Activated naive CD4-positive, alpha-beta T cell treated with anti-CD3 and anti-CD28 coated beads, Interleukin-2, amount 50 U/mL, for 16 hours (primary cell): ENCODE data around the gene LRBA.
A peak's percentile ranks its signal among the peaks of the same experiment; 100 is the strongest.

Experiments
- DNase-seq: peaks from one replicate; pipeline ENCODE4 v3.0.0-alpha.2; 2020

LRBA gene

DNA sequence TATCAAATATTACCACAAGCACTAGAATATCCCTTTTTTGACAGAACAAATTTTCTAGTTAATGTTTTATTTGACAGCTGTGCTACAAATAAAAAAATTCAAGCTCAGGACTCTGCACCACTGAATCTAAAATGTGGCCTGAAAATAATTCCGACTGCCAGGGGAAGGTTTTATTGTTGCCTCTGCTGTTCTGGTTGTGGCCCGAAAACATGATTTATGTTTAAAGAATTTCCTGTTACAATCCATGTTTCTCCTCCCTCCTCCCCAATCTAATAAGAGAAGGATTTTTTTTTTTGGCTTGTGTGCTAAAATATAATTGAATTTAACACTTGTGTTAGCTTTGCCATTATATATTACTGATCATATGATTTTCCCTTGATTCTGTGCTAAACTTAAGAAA, 709.1 kb downstream of the LRBA start:
- DNase-seq = no peak

DNA sequence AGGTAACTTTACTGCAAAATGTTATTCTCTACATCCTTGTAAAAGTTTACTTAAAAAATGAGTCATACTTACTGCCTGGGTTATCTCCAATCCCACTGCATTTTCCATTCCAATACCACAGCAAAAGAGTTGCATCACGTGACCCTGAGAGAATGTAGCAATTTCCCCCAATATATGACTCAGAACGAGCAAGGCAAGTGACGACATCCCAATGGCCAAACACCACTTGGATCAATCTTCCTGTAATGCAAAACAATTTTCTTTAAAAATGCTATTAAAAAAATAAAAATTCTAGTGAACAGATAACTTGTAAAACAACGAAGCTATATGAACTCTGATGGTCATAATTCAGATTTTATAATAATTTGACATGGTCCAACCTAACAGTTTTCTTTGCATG, 712.5 kb downstream of the LRBA start:
- DNase-seq = peak; percentile 41

DNA sequence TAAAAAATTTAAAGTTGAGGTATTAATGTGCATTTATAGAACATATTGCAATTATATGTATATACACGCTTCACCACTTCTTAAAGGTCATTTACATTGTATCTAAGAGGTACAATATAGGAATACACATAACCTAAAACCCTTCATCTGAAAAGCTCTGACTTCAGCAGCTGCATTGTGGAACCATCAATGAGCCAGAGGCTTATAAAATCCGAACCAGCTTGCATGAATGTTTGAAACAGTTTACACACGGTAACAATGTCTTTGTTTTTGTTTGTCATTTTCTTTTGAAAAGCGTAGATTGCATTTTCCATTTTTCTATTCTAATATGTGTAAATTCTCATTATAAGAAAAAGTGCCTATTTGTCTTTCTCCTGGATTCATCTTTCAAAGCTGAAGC, 715.3 kb downstream of the LRBA start:
- no peak for DNase-seq

DNA sequence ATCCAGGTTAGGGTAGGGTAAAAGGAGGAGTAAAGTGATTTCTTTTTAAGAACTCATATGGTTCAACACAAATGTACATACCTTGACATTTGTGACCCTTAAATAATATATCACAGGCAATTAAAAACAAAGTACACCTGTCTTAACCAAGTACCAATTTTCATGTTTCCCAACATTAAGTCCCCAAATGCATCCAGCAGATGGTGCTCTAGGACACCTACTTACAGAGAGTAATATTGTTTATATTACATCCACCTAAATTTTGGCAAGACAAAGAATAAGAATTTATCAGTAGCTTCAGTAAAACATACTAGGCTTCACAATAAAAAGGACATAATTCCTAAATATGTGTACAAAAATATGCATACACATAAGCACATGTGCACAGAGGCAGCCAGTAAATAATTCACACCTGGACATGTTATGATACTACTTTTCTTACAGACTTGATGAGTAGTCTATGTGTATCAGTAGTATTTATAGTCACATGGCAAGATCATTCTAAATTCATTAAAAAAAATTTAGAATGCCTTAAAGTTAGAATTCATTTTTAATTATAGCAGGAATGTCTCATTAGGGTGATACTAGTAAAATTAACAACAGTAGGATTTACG, 717.1 kb downstream of the LRBA start:
- DNase-seq = peak; percentile 38

DNA sequence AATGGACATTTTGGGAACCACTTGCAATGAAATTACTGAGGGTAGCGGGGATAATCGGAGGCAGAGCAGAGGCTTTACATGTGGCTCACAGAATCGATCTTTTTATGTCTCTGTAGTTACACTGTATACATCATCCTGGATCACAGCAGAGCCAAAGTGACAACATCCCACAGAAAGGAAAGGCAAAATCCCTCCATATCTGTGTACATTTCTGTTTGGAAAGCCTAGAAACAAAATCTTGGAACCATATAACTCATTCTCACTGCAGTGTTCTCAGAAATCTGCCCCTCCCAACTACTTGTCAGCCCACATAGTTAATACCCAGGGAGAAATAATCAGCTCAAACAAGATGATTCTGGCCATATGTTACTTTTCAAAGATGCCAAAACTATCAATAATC, 725.2 kb downstream of the LRBA start:
- DNase-seq = no peak

DNA sequence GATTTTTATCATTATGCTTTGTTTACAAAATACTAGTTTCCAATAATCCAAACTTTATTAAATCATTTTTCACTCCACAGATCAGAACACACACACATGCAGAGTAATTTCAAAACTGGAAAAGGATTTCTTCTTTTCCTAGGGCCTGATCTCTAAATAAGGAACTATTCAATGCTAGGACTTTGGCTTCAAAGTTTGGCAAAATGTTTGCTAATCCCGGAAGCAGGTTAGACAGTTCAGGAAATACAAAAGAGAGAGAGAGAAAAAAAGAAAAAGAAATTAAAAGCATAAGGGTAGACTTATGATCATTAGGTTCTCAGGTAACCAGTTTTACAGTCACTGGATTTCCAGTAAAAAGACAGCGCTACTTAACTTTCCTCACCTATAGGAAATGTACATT, 725.9 kb downstream of the LRBA start:
- no peak for DNase-seq

DNA sequence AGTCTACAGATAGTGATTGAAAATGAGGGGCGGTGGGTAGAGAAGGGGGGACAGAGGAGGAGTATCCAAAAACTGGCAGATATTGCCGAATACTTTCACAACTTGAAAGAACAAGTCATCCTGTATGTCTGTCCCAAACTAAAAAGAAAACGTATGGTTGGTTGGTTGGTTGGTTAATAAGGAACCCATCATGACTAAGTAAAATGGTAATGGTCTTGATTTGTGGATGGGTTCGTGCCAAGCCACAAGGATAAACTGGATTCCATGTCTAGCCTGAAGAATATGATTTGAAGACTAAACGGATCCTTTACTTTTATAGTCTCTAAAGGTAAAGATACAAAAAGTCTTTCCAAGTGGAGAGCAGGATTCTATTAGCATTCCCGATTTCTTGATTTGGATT, 728.4 kb downstream of the LRBA start:
- DNase-seq = no peak

DNA sequence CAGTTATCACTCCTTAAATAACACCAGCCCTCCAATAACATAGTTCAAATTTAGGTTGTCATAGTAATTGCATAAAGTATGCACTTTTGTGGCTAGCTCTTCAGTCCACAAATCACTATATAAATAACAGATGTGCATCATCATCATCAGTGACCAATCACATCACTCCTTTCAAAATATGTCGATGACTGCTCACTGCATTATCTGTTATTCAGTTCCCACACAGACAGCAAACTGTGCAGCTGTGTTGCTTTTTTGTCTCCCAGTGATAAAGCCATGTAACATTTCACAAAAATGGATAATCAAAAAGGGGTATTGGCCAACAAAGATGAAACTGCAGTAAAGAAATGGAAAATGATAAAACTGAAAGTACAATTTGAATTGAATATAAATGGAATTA, 731.4 kb downstream of the LRBA start:
- no peak for DNase-seq

DNA sequence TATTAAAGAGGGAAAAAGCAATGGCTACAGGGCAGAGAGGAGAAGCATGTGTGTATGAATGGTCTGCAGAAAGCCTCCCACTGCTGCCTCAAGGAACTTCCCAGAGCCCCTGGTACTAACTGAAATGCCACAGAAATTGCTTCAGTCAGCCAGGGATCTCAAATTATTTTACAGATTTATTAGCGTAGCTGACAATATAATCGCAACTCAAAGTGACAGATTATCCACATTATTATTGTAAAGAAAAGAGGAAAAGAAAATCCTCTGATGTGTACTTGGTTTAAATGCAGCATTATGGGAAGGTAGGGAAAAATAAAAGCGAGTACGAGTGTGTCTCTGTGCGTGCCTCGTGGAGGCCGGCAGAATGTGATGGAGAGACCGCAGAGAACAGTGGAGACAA, 734.1 kb downstream of the LRBA start:
- no peak for DNase-seq

DNA sequence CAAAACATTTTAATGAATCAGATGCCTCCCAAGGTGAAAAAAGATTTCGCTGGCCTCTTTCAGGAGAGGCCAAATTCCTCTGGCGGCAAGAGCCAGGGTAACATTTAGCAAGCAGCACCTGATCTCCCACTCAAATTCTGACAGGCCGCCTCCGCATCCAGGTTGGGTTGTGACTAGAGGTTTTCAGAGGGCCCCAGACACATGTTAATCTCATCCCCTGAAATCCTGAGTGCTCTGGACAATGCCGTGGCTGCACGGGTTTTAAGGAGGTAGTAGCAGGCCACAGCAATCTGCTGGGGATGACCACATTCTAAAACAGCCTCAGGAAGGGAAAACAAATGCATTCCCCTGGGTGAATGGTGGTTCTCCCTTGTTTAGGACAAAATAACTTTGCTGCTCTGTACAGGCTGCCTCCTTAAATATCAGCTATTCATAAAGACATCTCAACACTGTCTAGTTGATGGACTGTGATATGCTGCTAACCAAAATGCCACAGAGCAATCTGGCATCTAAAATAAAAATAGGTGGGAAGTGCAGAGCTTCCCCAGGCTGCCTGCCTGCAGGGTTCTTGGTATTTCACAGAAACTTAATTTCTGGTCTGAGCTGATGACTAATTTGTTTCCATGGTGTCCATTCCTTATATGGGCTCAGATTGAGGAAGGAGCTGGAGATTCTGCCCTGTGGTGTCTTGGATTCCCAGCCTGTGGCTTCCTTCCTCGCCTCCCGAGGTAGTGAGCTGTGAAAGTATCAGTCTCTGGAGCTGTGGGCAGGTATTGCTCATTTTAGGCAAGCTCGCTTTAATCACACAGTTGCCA, 734.8 kb downstream of the LRBA start:
- no peak for DNase-seq

DNA sequence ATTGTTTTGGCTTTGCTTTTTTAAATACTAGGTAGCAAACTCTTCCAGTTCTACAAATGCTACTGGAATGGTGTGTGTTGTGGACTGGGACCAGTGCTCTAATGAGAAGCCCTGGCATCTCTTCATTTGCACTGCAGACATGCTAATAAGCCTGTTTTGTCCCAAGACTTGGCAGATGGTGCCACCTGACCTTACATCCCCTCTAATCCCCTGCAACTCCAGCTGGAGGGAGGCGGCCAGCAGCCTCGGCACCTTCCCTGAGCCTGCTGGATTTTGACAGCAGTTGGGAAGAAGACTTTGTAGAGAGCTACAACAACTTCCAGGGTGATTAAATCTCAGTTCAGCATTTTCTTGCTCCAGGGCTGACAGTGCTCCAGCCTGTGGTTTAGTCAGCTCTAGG, 736.9 kb downstream of the LRBA start:
- DNase-seq = no peak

DNA sequence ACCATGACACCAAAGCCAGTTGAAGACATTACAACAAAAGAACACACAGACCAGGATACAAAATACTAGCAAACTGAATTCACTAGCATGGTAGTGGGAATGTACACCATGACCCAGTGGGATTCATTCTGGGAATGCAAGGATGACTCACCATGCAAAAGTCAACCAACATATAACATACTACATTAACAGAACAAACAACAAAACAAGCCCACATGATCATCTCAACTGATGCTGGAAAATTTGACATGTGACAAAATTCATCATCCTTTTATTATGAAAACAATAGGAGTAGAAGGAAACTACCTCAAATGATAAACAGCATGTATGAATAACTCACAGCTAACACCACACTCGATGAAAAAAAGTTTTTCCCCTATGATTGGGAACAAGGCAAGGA, 746.6 kb downstream of the LRBA start:
- no peak for DNase-seq

DNA sequence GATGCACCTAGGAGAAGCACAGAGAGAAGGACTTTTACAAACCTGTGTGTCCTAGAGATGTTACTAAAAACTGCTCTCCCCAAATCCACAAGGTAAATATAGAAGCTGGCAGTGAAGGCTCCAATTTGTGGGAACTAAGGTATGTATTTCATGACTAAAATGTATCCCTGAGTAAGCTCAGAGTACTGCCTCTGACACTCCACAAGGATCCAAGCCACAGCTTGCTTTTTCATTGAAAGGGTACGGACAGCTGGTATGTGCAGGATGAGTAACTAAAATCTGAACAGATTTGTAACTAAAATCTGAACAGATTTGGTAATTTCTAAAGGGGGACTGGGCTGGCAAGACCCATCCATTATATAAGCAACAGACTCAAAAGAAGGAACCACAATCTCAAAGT, 749.3 kb downstream of the LRBA start:
- DNase-seq = no peak

DNA sequence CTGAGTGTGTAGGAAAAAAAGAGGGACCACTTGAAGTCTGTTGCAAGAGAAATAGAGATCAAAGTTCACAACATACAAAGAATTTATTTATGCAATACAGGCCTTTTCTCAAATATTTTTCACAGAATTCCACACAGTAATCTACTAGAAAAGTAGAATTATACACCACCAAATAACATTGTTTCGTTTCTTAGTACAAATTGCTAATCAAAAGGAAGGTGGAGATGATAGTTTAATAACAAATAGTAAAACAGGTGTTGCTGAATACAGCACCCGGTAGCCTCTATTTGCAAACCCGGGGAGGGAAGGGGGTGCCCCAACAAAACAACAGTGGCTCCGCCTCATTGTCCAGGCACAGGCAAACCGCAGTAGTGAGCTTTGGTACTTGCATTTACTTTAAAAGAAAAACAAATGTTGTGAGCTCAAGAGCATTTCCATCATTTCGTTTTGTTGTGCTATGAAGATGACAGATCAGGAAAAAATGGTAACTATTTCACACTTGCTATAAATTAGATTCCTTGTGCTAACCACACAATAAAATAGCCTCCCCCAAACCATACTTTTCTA, 750.4 kb downstream of the LRBA start:
- no peak for DNase-seq

DNA sequence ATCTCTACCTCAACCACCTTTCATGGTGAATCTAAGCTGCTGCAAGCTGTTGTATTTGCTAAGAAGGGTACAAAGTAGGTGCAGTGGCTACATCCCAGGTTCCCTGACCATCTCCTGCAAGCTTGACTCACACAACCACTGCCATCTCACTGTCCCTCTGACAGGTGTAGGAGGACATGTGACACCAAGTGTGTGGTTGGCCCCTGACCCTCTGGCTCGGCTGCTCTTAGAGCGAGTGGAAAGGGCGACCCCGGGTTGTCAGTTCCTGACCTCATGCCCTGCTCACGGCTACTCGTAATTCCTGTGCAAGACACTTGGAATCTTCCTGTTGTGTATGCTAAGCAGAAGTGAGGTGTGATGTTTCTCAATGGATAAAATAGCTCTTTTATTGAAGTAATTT, 752.5 kb downstream of the LRBA start:
- DNase-seq = no peak

DNA sequence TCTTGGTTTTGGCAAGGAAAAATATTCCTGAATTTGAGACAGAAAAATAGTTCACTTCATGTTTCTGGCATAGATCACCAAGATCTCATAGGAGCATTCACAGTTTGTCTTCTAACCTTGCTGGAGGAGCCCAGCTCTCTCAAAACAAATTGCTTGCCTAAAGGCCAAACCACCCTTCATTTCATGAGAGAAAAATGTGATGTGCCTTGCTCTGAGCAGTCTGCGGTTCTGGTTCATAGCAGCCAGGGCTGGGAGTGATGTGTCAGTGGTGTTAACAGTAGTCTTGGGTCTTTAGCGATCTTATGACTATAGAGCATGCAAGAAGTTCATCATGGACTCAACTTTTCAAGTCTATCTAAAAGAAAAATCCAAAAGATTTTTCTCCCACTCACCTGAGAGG, 753.5 kb downstream of the LRBA start:
- DNase-seq = no peak

DNA sequence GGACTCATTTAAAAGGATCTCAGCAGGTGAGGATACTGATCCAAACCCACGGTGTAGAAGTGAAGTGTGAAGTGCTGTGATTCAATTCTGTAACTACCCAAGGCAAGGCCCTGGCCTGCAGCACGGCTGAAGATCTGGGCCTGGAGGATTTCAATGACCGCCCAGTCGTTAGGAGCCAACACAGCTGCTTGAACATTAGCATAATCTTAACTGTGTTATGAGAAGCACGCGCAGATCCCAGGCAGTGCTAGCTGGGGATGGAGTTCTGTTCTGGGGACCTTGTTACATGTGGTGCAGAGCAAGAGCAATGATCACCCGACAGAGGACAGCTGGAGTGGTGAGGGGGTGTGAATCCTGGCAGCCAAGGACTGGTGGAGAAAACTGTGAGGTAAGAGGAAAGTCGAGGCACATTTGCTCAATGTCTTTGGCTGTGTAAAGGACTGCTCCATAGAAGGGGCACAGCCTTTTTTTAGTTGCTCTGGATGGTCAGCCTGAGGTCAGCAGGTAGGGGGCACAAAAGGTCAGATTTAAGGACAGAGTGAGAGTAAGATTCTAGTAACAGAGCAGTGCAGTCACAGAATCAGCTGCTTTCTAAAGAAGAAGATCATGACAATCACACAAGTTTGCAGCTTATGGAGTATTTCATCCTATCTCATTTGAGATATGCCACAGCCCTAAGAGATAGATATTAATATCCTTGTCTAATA, 755.1 kb downstream of the LRBA start:
- no peak for DNase-seq

DNA sequence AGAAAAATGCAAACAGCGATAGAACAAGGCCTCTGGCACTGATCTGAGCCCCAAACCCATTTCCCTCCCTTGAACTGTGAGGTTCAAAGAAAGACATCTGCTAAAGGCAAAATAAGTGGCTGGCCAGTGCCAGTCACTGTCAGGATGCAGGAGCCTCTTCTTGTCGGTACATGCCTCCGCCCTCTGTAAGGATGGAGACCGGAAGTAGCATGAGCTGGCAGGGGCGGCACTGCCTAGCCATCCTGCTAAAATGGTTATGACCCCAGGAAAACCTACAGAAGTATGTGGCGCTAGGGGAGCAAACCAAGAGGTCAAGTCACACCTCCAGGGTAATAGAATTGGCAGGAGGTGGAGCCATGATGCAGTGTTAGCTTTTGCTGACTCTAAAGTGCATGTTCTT, 756.5 kb downstream of the LRBA start:
- DNase-seq = no peak

DNA sequence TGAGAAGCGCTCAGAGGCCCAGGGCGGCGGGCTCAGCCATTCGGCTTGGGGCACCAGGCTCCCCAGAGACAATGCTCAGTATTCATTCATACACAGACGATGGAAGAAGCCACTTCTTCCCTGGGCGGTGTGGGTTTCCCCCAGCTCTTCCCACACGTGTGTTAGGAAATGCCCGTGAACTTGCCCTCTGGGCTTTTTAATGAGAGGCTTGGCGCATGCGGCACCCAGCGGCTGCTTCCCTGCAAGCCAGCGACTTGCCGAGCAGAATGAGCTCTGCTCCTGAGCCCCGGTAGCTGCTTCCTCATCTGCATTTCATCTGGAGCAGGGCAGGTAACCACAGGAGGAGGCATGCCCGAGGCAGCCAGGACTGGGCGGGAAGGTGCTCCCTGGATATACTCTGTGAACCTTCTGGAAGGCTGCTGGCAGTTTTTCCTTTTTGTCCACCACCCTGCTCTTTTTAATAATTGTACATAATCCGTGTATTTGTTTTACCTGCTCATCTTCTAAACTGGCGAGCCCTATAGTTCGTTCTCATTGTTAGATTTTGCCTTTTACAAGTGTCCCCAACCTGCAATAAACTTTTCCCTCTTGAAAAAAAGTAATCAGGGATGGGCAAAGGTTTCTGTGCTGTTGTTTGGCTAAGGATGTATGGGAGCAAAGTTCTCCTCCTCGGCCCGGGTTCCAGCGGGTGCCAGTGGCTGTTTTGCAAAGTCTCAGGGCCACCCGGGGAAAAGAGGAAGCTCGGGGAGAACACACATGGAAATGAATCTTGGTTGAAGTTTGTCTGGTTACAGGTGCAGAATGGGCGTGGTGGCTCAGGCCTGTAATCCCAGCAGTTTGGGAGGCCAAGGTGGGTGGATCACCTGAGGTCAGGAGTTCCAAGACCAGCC, 758.0 kb downstream of the LRBA start:
- no peak for DNase-seq

DNA sequence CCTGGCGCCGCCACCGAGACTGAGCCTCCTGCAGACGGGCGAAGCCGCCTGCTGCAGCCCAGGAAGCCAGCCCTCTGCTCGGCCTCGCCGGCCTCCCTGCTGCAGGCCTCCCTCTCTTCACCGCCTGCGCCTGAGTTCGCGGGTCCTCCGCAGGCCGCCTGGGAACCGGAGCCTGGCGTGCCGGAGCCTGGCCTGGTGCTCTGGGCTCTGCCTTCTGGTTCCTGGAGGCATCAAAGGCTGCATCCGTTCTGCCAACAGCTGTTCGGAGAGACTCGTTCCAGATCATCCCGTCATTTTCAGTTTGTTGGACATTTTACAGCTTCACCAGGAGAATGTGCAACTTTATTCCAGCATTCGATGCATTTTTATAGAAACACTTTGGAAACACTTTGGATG, 758.9 kb downstream of the LRBA start:
- no peak for DNase-seq

DNA sequence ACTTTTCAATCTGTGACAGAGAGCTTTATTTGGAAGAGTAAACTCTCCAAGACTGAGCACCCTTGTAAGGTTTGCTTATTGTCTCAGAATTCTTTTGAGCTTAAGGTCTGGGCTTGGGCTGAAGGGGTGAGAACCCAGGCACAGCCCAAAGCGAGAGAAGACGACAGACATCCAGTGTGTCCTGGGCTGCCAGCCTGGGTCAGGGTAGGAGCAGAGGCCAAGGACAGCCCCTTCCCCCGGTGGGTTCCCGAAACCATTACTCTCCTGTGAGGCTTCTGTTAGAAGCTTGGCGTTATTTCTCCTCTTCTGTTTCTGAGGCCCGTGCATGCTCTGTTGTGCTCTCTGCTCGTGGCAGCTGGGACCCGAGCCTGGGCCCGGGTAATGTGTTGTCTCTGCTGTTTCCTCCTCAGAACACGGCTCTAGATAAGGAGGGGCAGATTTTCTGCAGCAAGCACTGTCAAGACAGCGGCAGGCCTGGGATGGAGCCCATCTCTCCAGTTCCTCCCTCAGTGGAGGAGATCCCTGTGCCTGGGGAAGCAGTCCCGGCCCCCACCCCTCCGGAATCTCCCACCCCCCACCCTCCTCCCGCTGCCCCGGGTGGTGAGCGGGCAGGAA, 759.4 kb downstream of the LRBA start:
- no peak for DNase-seq

DNA sequence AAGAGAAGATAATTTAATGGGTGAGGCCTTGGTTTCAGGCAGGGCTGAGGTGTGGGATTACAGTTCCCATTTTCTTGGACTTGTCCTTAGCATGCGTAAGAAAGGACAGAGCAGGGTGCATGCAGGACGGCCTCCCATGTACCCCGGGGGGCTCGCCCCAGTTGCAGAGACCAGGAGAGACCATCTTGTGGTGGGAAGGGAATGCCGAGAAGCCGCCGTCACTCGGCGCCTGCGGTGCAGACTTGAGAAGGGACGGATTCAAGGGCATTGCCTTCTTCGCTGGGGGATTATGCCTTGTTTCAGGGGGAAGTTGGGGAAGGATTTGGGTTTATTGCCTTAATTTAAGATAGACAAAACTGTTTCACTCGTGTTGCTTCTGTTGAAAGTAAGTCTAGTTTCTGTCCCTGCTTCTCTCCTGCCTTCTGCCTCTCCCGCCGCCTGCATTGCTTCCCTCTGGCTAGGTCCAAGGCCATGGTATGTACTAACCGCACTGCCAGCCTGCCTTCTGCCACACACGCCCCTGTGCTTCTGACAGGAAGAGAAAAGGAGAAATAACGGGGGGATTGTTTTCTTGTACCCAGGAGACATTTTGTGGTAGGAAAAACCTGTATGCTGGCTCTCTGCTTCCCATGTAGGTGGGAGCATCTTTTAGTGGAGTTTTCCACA, 761.0 kb downstream of the LRBA start:
- no peak for DNase-seq
